Caco-2 (cell line): Measurements from ENCODE around the gene ABHD12. TPM values are rescaled to one million over a fixed set of nuclear protein-coding genes. Genes with fewer than 3 reads are reported as not detected.
"Not testable (repeated sequence)": the region's sequence is repeated elsewhere in the genome, so short reads cannot be mapped to it uniquely, and the experiment has no call there.

Experiments
- BruUV-seq: library from RNA; stranded (reverse); fragments of 400-500 nt; replicated peaks from 2 replicates; lab custom pipeline; 2021; lab: Mats Ljungman, UMichigan
- CTCF ChIA-PET: fragments of 300-600 bp; sonication (Branson Sonifier 250); formaldehyde crosslinking; loops from one replicate; lab custom pipeline; 2022; ENCODE audit warnings: antibody characterized with exemption; lab: Charles Lee
- POLR2A ChIA-PET: fragments of 300-600 bp; sonication (Branson Sonifier 250); formaldehyde crosslinking; loops from one replicate; lab custom pipeline; 2022; ENCODE audit warnings: antibody characterized with exemption; lab: Charles Lee
- DNase-seq, 2 experiments: peaks; one replicate each; pipeline versions ENCODE4 v3.0.0 to v3.0.0-alpha.2; 2020 to 2022
- H3K27me3 ChIP-seq: replicated peaks from 2 replicates; pipeline ENCODE4 v1.6.0; 2011; ENCODE audit warnings: low read length; ENCODE audit not compliant: control insufficient read depth, insufficient read depth
- H3K36me3 ChIP-seq: 2 replicates; pipeline ENCODE4 v1.5.1; 2011; ENCODE audit warnings: low read length; ENCODE audit not compliant: control insufficient read depth, insufficient read depth
- H3K4me1 ChIP-seq: fragments of 250-450 bp; sonication (Bioruptor Pico); 2 replicates; pipeline ENCODE4 v1.5.1; 2020; ENCODE audit warnings: mild to moderate bottlenecking
- H3K4me3 ChIP-seq: 2 replicates; pipeline ENCODE4 v1.5.1; 2011; ENCODE audit warnings: low read depth, mild to moderate bottlenecking, control low read depth, low read length
- H3K9me3 ChIP-seq: fragments of 250-450 bp; sonication (Bioruptor Pico); 2 replicates; pipeline ENCODE4 v1.5.1; 2020; ENCODE audit warnings: mild to moderate bottlenecking, moderate library complexity
- H3K27ac Mint-ChIP-seq: one replicate; pipeline ENCODE4 v1.8.0; 2022; ENCODE audit warnings: mixed read lengths; ENCODE audit not compliant: unreplicated experiment
- H3K27me3 Mint-ChIP-seq: one replicate; pipeline ENCODE4 v1.8.0; 2022; ENCODE audit warnings: mixed read lengths; ENCODE audit not compliant: insufficient read depth, unreplicated experiment
- H3K36me3 Mint-ChIP-seq: one replicate; pipeline ENCODE4 v1.8.0; 2022; ENCODE audit warnings: mild to moderate bottlenecking, mixed read lengths; ENCODE audit not compliant: insufficient read depth, unreplicated experiment
- H3K4me1 Mint-ChIP-seq: one replicate; pipeline ENCODE4 v1.8.0; 2022; ENCODE audit warnings: low read depth, mixed read lengths; ENCODE audit not compliant: unreplicated experiment
- H3K4me3 Mint-ChIP-seq: one replicate; pipeline ENCODE4 v1.8.0; 2022; ENCODE audit warnings: mild to moderate bottlenecking, moderate library complexity, mixed read lengths; ENCODE audit not compliant: unreplicated experiment
- H3K9me3 Mint-ChIP-seq: one replicate; pipeline ENCODE4 v1.8.0; 2022; ENCODE audit warnings: mixed read lengths; ENCODE audit not compliant: unreplicated experiment
- intact Hi-C: fragments of 100-400 bp; cut with micrococcal nuclease; formaldehyde crosslinking; loops from one replicate; pipeline ENCODE4 v1.10.0; 2022; ENCODE audit not compliant: unreplicated experiment
- total RNA-seq: library from RNA; stranded (reverse); gene quantifications from 2 replicates; pipeline ENCODE4 v1.2.3, GENCODE V29; 2022
- TF ChIP-seq, protein P1 (sequence below), 2 experiments: fragments of 200-600 bp in 1 of 2; IDR thresholded peaks; 1 replicate in 1 of 2; 2 replicates in 1 of 2; pipeline versions ENCODE4 v1.5.1 to v1.8.0; 2011 to 2022; ENCODE audit warnings: antibody characterized with exemption in 1 of 2, control low read depth in 1 of 2, inconsistent platforms in 1 of 2, low read depth in 1 of 2, low read length in 1 of 2, mild to moderate bottlenecking in 1 of 2, moderate library complexity in 1 of 2; ENCODE audit not compliant: insufficient read depth in 1 of 2, severe bottlenecking in 1 of 2, unreplicated experiment in 1 of 2

ABHD12 gene
- total RNA-seq, 1 experiment from 2014 or later, result 104 TPM

DNA sequence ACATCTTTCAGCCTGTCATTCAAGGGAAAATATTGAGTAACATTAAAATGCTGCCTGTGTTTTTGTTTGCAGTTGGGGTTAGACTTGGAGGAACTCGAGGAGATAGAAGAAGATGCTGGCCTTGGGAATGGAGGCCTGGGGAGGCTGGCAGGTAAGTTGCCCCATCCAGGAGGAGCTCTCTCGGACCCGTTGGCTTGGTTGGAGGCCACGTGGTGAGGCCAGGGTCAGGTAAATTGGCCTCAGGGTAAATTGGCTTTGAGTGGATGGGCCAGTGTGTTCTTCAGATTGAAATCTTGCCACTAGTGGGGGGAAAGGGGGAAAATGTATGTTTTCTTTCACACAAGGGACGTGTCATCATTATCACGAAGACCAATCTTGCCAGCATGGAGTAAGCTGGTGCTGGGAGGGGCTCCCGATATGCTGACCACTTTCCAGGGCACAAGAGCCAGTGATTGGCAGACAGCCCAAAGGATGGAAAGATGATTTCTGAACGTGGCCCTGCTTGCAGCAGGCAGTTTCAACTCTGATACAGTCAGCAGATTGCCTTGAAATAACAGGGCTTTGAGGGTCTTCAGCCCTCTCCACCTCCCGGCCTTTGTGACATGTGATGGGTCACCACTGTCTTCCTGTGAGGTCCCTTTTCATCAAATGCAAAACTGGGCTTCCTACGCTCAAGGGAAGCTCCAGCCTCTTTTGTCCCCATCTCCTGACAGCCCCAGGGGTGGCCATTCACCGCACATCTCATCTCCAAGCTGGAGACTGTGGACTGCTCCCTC, 121.4 kb downstream of the ABHD12 start:
- no peaks in the 10 kb centered on the region for H3K27me3 Mint-ChIP-seq
- no peak overlapping the region for H3K4me3 Mint-ChIP-seq

DNA sequence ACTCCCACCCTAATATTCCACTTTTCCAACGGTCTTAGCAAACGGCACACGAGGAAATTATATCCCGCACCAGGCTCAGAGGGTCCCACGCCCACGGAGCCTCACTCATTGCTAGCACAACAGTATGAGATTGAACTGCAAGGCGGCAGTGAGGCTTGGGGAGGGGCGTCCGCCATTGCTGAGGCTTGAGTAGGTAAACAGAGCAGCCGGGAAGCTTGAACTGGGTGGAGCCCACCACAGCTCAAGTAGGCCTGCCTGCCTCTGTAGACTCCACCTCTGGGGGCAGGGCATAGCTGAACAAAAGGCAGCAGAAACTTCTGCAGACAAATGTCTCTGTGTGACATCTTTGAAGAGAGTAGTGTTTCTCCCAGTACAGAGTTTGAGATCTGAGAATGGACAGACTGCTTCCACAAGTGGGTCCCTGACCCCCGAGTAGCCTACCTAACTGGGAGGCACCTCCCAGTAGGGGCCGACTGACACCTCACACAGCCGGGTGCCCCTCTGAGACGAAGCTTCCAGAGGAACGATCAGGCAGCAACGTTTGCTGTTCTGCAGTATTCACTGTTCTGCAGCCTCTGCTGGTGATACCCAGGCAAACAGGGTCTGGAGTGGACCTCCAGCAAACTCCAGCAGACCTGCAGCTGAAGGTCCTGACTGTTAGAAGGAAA, 129.7 kb downstream of the ABHD12 start:
- H3K36me3 Mint-ChIP-seq, result peaks cover 44% of the 10 kb centered on the region
- H3K4me3 ChIP-seq, H3K9me3 Mint-ChIP-seq, H3K27ac Mint-ChIP-seq, H3K4me1 Mint-ChIP-seq, H3K36me3 ChIP-seq, H3K27me3 ChIP-seq, BruUV-seq, H3K27me3 Mint-ChIP-seq, H3K4me1 ChIP-seq, CTCF ChIA-PET, POLR2A ChIA-PET, intact Hi-C loops, H3K4me3 Mint-ChIP-seq, H3K9me3 ChIP-seq: not testable (repeated sequence)
- DNase-seq, result peak in 1 of 2 experiments; percentile 5

More for the DNA sequence above, 121.4 kb downstream of the ABHD12 start:
- no peaks in the 10 kb centered on the region for H3K4me1 Mint-ChIP-seq
- no peaks in the 10 kb centered on the region for H3K9me3 Mint-ChIP-seq
- CTCF ChIA-PET, result no interaction called here
- DNase-seq, result peak in 1 of 2 experiments; percentile 14
- TF ChIP-seq, protein P1, sequence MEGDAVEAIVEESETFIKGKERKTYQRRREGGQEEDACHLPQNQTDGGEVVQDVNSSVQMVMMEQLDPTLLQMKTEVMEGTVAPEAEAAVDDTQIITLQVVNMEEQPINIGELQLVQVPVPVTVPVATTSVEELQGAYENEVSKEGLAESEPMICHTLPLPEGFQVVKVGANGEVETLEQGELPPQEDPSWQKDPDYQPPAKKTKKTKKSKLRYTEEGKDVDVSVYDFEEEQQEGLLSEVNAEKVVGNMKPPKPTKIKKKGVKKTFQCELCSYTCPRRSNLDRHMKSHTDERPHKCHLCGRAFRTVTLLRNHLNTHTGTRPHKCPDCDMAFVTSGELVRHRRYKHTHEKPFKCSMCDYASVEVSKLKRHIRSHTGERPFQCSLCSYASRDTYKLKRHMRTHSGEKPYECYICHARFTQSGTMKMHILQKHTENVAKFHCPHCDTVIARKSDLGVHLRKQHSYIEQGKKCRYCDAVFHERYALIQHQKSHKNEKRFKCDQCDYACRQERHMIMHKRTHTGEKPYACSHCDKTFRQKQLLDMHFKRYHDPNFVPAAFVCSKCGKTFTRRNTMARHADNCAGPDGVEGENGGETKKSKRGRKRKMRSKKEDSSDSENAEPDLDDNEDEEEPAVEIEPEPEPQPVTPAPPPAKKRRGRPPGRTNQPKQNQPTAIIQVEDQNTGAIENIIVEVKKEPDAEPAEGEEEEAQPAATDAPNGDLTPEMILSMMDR (IDR thresholded peaks at IDR 0.05; ENCODE audit: insufficient read depth in 1 of 2, low read depth in 1 of 2, low read length in 1 of 2, severe bottlenecking in 1 of 2, unreplicated experiment in 1 of 2), result no peak
- no peak overlapping the region for H3K4me3 ChIP-seq
- intact Hi-C loops, result no loop called here
- peak overlapping the region; percentile 45 for H3K27ac Mint-ChIP-seq
- POLR2A ChIA-PET, result no interaction called here
- H3K9me3 ChIP-seq, result no peaks in the 10 kb centered on the region
- H3K36me3 Mint-ChIP-seq, result peaks cover 24% of the 10 kb centered on the region
- BruUV-seq, result no TSS peak
- H3K4me1 ChIP-seq, result no peaks in the 10 kb centered on the region
- H3K36me3 ChIP-seq, result no peaks in the 10 kb centered on the region; the same call in 1 of the 2 replicates
- no peaks in the 10 kb centered on the region for H3K27me3 ChIP-seq

- intact Hi-C loops, result no loop called here
- no peak overlapping the region for H3K4me3 Mint-ChIP-seq
- CTCF ChIA-PET, result no interaction called here
- no peaks in the 10 kb centered on the region for H3K4me1 Mint-ChIP-seq
- BruUV-seq, result no TSS peak
- TF ChIP-seq, protein P1 (IDR thresholded peaks at IDR 0.05; ENCODE audit: insufficient read depth in 1 of 2, low read depth in 1 of 2, low read length in 1 of 2, severe bottlenecking in 1 of 2, unreplicated experiment in 1 of 2), result no peak
- no peak for DNase-seq
- H3K9me3 ChIP-seq, result no peaks in the 10 kb centered on the region
- H3K4me1 ChIP-seq, result 0 out of 2 replicates have a peak, but pooled peaks cover 4% of the 10 kb centered on the region
- H3K27me3 ChIP-seq, result no peaks in the 10 kb centered on the region
- H3K27ac Mint-ChIP-seq, result no peak overlapping the region
- no peaks in the 10 kb centered on the region for H3K27me3 Mint-ChIP-seq
- no peaks in the 10 kb centered on the region for H3K9me3 Mint-ChIP-seq
- H3K36me3 Mint-ChIP-seq, result peaks cover 44% of the 10 kb centered on the region
- no peak overlapping the region for H3K4me3 ChIP-seq
- H3K36me3 ChIP-seq, result peaks cover 2% of the 10 kb centered on the region
- POLR2A ChIA-PET, result no interaction called here
These were observed 130.8 kb downstream of the ABHD12 start for GRCh38 chr20:25259788-25260254.
